Spleen (tissue), 7 donors: ENCODE results near the gene SCUBE1.

ENCODE experiments used
- POLR2A ChIP-seq, 3 donors: fragments of 450-650 bp; IDR thresholded peaks; one replicate each; pipeline ENCODE4 v1.5.1; 2017; ENCODE audit warnings: antibody characterized with exemption in 3 of 3, mild to moderate bottlenecking in 1 of 3
- POLR2AphosphoS5 ChIP-seq, 3 donors: sonication (generic); formaldehyde crosslinking; IDR thresholded peaks; one replicate each; pipeline ENCODE4 v1.5.1; 2017; ENCODE audit warnings: antibody characterized with exemption in 3 of 3
- TF ChIP-seq, protein P1 (sequence below), 11 experiments: fragments of 200-600 bp in 7 of 11; fragments of 450-650 bp in 4 of 11; sonication (generic) in 4 of 11; IDR thresholded peaks in 8 of 11; conservative IDR thresholded peaks in 3 of 11; 1 replicate in 7 of 11; 2 replicates in 4 of 11; pipeline versions ENCODE4 v1.4.0 to v1.8.0; 2016 to 2021; ENCODE audit warnings: antibody characterized with exemption in 11 of 11, inconsistent platforms in 4 of 11, mild to moderate bottlenecking in 1 of 11
- donor health status: DM: no; HTN: no; CAD: no; lungs with moderate emphysema.
- donor health status: DM: no; HTN: no; CAD: no.
- donor health status: DM: no; HTN: no; CAD: no.

DNA sequence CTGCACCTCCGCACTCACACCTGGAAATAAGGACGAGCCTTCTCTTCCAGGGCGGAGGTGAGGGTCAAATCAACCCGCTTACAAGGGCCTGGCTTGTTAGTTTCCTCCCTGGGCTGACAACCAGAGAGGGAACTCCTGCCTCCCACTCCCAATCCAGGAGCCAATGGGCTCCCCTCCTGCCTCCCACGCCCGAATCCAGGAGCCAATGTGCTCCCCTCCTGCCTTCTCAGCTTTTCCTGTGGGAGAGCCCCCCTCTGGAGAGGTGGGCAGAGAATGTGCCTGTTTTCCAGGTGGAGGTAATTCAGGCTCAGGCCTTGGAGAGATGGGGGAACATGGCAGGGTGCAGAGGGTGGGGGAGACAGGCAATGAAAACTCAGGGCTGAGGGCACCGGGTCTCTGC lies 102.6 kb downstream of the SCUBE1 start:
- TF ChIP-seq, protein P1, sequence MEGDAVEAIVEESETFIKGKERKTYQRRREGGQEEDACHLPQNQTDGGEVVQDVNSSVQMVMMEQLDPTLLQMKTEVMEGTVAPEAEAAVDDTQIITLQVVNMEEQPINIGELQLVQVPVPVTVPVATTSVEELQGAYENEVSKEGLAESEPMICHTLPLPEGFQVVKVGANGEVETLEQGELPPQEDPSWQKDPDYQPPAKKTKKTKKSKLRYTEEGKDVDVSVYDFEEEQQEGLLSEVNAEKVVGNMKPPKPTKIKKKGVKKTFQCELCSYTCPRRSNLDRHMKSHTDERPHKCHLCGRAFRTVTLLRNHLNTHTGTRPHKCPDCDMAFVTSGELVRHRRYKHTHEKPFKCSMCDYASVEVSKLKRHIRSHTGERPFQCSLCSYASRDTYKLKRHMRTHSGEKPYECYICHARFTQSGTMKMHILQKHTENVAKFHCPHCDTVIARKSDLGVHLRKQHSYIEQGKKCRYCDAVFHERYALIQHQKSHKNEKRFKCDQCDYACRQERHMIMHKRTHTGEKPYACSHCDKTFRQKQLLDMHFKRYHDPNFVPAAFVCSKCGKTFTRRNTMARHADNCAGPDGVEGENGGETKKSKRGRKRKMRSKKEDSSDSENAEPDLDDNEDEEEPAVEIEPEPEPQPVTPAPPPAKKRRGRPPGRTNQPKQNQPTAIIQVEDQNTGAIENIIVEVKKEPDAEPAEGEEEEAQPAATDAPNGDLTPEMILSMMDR (IDR thresholded peaks at IDR 0.05 in 8 of 11, conservative IDR thresholded peaks at IDR 0.05 in 3 of 11), result no peak
- TF ChIP-seq POLR2A (IDR thresholded peaks at IDR 0.05) (no peak), POLR2AphosphoS5 (IDR thresholded peaks at IDR 0.05) (no peak)
